HTR-8/SVneo (cell line): ENCODE measurements around the gene SKA3.
"Not testable (repeated sequence)": the region's sequence is repeated elsewhere in the genome, so short reads cannot be mapped to it uniquely, and the experiment has no call there.

Source experiments
- DNase-seq: peaks from one replicate; pipeline ENCODE4 v3.0.0; 2011; ENCODE audit warnings: low spot score, mixed read lengths; ENCODE audit not compliant: insufficient read length
- FAIRE-seq: peaks from 2 replicates; lab custom pipeline; 2011; peaks lifted over from hg19 to GRCh38; lab: Jason Lieb, UNC

Gene SKA3

DNA sequence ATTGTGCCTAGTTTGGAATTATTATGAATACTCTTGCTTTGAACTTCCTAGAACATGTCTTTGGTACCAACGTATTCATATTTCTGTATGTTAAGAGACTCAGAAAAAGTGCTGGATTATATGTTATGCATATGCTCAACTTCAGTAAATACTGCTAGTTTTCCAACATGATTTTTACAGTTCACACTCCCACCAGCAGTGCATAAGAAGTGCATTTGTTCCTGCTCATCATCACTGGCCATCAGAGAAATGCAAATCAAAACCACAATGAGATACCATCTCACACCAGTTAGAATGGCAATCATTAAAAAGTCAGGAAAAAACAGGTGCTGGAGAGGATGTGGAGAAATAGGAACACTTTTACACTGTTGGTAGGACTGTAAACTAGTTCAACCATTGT lies 2.6 kb downstream of the SKA3 start:
- not testable (repeated sequence) for FAIRE-seq, DNase-seq

DNA sequence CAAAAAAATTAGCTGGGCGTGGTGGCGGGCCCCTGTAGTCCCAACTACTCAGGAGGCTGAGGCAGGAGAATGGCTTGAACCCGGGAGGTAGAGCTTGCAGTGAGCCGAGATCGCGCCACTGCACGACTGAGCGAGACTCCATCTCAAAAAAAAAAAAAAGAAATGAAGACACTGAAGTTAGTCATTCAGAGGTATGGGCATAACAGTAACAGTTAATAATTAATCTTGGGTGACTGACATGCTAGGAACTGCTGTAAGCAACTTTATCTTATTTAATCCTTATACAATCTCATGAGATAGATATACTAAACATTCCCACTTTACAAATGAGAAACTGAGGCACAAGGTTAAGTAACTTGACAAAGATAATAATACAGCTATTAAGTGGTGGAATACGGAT lies 4.9 kb downstream of the SKA3 start:
- FAIRE-seq (no peak), DNase-seq (no peak)

DNA sequence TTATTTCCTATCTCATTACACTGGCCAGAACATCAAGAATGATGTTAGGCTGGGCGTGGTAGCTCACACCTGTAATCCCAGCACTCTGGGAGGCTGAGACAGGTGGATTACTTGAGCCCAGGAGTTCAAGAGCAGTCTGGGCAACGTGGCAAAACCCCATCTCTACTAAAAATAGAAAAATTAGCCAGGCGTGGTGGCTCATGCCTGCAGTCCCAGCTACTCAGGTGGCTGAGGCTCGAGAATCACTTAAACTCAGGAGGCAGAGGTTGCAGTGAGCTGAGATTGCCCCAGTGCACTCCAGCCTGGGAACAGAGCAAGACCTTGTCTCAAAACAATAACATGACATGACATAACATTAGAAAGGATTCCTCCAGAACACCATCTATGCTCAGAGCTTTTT lies 10.7 kb downstream of the SKA3 start:
- not testable (repeated sequence) for FAIRE-seq, DNase-seq

DNA sequence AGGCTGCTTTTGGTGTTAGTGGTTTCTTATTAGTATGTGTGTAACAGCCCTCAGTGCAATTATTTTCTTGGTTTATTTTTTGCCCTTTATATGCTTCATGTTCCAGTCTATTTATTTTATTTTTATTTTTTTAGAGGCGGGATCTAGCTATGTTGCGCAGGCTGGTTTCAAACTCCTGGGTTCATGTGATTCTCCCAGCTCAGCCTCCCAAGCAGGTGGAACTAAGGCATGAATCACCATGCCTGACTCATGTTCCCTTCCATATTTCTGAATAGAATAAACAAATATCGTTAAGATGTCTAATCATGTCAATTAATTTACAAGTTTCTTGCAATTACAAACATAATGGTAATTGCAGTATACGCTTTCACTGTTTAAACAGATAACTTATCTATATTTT lies 11.7 kb downstream of the SKA3 start:
- DNase-seq (no peak), FAIRE-seq (no peak)

DNA sequence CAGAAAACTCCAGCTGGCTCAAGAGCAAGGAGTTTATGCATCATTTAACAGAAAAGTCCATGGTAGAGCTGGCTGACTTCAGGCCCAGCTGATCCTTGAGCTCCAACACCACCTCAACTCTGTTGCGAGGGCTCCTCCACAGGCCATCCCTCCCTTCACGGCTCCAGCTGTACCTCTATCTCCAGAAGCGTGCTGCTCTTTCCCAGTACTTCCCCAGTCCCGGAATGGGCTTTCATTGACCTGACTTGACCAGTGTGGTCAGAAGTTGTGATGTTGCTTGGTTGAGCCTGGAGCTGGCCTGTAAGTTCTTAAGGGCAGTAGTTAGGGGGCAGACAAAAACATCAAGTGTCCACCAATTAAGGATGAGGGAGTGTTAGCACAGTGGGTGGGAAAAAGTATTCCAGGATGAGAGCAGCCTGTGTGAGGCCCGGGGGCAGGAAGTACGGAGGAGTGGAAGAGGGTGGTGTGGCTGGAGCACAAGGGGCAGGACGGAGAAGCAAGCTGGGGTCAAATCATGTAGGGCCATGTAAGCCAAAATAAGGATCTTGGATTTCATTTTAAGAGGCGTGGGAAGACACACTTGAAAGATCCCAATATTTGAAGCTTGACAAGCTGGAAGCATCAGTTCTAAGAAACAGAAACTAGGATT lies 24.0 kb downstream of the SKA3 start:
- DNase-seq = no peak
- no peak for FAIRE-seq

GRCh38 chr13:21150013-21150412 lies 26.3 kb downstream of the SKA3 start:
- FAIRE-seq (no peak), DNase-seq (no peak)

DNA sequence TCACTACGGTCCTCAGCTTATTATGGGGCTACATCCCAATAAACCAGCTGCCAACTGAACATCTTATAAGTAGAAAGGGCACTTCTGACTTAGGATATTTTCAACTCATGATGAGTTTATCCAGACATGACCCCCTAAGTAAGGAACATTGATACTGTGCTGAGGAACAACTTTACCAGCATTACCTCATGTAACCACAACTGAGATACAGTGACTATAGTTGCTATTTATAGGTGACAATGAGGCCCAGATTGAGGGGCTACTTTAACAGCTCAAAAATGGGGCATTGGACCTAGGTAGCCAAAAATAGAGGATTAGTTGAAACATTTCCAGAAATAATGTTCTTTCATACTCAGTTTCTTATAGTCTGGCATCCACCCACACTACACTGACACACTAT lies 26.8 kb downstream of the SKA3 start:
- no peak for FAIRE-seq
- DNase-seq = no peak

GRCh38 chr13:21148557-21149258 lies 27.6 kb downstream of the SKA3 start:
- FAIRE-seq (no peak), DNase-seq (no peak)

DNA sequence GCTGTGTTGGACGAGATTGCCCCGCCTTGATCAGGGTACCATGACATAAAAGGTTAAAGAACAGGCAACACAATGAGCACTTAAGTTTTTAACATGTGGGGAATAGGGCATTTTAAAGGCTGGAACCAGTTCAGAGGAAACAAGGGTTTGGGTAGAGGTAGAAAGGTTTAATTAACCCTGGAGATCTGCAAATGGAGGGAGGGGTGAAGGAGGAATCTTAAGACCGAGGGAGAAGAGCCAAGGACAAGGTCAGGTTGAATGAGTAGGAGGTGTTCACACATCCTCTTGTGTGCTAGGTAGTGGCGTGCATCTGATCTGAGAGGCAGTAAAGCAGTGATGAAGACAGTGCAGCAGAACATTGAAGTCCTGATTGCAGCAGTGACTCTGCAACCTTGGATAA lies 28.5 kb downstream of the SKA3 start:
- DNase-seq (no peak), FAIRE-seq (no peak)

DNA sequence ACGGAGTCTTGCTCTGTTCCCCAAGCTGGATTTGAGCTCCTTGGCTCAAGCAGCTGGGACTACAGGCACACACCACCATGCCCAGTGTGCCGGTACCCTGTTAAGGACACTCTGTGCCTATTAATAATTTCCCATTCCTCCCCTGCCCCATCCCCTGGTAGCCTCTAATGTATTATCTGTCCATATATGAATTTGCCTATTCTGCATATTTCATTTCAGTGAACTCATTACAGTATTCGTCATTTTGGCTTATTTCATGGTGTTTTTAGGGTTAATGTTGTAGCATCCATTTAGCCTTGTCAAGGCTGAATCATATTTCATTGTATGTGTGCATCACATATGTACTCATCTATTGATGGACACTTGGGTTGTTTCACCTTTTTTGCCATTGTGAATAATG lies 33.6 kb downstream of the SKA3 start:
- DNase-seq = no peak
- FAIRE-seq = no peak

GRCh38 chr13:21139374-21139773 lies 37.0 kb downstream of the SKA3 start:
- DNase-seq (no peak), FAIRE-seq (no peak)

DNA sequence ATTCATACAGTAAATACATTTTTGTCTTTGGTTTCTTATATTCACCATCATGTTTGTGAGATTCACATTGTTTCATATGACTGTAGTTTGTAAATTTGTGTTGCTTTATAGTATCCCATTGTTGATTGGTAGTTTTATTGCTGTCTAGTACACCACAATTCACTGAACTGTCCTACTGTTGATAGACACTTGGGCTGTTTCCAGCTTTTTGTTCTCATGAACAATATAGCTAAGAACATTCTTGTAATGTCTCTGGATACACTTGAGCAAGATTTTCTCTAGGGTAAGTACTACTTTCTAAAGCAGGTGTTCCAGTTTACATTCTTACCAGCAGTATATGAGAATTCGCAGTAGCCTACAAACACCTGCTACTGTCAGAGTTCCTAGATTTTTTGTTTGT lies 37.8 kb downstream of the SKA3 start:
- FAIRE-seq (no peak), DNase-seq (no peak)

DNA sequence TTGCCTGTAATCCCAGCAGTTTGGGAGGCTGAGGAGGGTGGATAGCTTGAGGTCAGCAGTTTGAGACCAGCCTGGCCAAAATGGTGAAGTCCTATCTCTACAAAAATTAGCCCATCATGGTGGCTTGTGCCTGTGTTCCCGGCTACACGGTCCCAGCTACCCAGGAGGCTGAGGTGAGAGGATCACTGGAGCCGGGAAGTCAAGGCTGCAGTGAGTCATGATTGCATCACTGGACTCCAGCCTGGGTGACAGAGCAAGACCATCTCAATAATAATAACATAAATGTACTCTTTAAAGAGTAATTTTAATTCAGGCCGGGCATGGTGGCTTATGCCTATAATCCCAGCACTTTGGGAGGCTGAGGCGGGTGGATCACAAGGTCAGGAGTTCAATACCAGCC lies 38.7 kb downstream of the SKA3 start:
- FAIRE-seq = no peak
- DNase-seq = no peak

- not testable (repeated sequence) for FAIRE-seq
These were observed 40.5 kb downstream of the SKA3 start for GRCh38 chr13:21135833-21136232.

DNA sequence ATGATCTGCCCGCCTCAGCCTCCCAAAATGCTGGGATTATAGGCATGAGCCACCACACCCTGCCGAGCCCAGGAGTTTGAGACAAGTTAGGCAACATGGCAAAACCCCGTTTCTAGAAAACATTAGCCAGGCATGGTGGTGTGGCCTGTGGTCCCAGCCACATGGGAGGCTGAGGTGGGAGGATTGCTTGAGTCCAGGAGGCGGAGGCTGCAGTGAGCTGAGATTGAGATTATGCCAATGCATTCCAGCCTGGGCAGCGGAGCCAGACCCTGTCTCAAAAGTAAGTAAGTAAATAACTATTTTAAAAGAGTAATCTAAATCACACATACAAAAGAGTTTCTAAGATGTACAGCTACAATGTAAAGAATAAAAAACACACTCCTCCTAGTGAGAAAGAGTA lies 41.9 kb downstream of the SKA3 start:
- no peak for FAIRE-seq
- DNase-seq = no peak

More at GRCh38 chr13:21135833-21136232, 40.5 kb downstream of the SKA3 start:
- not testable (repeated sequence) for DNase-seq

- FAIRE-seq (no peak), DNase-seq (no peak)
These were observed 43.3 kb downstream of the SKA3 start for GRCh38 chr13:21133077-21133476.

DNA sequence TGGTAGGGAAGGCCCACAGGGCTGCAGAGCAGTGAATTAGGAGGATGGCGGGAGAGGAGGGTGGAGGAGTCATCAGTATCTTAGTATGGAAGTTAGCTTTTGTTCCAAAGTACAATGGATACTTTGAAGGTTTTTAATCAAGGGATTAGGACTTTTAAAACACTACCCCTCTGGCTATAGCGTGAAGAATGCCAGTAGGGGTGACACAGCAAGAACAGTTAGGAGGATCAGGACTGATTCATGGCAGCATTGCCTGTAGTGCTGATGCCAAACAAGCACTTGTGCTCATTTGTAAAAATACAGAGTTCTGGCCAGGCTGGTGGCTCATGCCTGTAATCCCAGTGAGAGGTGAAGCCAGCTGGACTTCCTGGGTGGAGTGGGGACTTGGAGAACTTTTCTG lies 46.2 kb downstream of the SKA3 start:
- no peak for FAIRE-seq
- DNase-seq = no peak

- FAIRE-seq (peak; percentile 54), DNase-seq (peak; percentile 45)
These were observed 51.5 kb downstream of the SKA3 start for GRCh38 chr13:21124852-21125251.

DNA sequence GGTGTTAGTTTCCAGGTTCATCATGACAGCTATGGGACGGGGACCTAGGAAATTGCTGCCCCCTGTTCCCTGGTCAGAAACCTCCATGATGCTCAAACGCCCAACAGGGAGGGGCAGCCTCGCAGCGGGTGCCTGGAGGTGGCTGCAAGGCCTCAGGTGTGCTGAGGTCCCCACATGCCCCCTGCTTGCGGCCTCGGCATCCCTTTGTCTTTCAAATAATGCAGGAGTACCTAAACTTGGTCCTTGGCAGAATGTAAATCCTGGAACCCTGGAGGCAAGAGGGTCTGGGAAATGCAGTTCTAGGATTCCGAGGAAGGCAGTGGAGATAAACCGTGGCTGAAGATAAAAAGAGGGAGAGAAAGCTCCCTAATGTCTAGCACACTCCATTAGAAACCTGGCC lies 52.4 kb downstream of the SKA3 start:
- DNase-seq = no peak
- no peak for FAIRE-seq

DNA sequence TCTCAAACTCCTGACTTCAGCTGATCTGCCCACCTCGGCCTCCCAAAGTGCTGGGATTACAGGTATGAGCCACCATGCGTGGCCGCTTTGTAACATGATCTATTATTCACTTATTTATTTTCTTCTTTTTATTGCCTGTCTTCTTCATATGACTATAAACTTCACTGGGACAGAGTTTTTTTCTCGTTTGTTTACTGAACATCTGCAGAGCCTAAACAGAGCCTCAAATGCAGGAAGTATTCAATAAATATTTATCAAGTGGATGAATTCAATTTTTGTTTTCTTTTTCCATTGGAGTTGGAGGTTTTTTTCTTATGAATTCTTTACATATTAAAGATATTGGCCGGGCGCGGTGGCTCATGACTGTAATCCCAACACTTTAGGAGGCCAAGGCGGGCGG lies 54.7 kb downstream of the SKA3 start:
- no peak for DNase-seq
- no peak for FAIRE-seq

GRCh38 chr13:21120191-21120590 lies 56.2 kb downstream of the SKA3 start:
- FAIRE-seq (no peak), DNase-seq (no peak)

GRCh38 chr13:21119526-21119925 lies 56.8 kb downstream of the SKA3 start:
- FAIRE-seq = no peak
- no peak for DNase-seq
